Liver (tissue), 9 donors: ENCODE measurements around the gene TLK2. TPM values are rescaled to one million over a fixed set of nuclear protein-coding genes. Genes with fewer than 3 reads are reported as not detected.

Experiments used
- DNase-seq: peaks from one replicate; pipeline ENCODE4 v3.0.0-alpha.2; 2017; ENCODE audit warnings: low spot score
- H3K27ac ChIP-seq, 2 donors: one replicate each; pipeline ENCODE4 v1.7.0; 2013; ENCODE audit warnings: inconsistent platforms in 2 of 2, low read length in 2 of 2, control low read depth in 1 of 2, low read depth in 1 of 2, mild to moderate bottlenecking in 1 of 2
- H3K27me3 ChIP-seq, 4 donors: one replicate each; pipeline versions ENCODE4 v1.6.1 to v1.7.0; 2013; ENCODE audit warnings: low read length in 3 of 4, inconsistent platforms in 1 of 4, mild to moderate bottlenecking in 1 of 4, moderate library complexity in 1 of 4; ENCODE audit not compliant: control insufficient read depth in 4 of 4, insufficient read depth in 4 of 4
- H3K36me3 ChIP-seq, 4 donors: one replicate each; pipeline versions ENCODE4 v1.6.1 to v1.7.0; 2013; ENCODE audit warnings: low read length in 3 of 4, mild to moderate bottlenecking in 3 of 4, low read depth in 1 of 4, moderate library complexity in 1 of 4; ENCODE audit not compliant: control insufficient read depth in 4 of 4, insufficient read depth in 3 of 4
- H3K4me1 ChIP-seq, 4 donors: one replicate each; pipeline versions ENCODE4 v1.6.1 to v1.7.0; 2013; ENCODE audit warnings: low read length in 3 of 4, mild to moderate bottlenecking in 3 of 4, moderate library complexity in 1 of 4; ENCODE audit not compliant: control insufficient read depth in 4 of 4, insufficient read depth in 4 of 4
- H3K4me3 ChIP-seq, 3 donors: one replicate each; pipeline versions ENCODE4 v1.6.1 to v1.7.0; 2013; ENCODE audit warnings: low read length in 3 of 3, control low read depth in 1 of 3, low read depth in 1 of 3, mild to moderate bottlenecking in 1 of 3
- H3K9ac ChIP-seq, 2 donors: one replicate each; pipeline ENCODE4 v1.7.0; 2013; ENCODE audit warnings: low read length in 2 of 2, mild to moderate bottlenecking in 2 of 2, moderate library complexity in 2 of 2, control low read depth in 1 of 2, low read depth in 1 of 2
- H3K9me3 ChIP-seq, 4 donors: one replicate each; pipeline versions ENCODE4 v1.6.1 to v1.7.0; 2013; ENCODE audit warnings: low read length in 3 of 4; ENCODE audit not compliant: control insufficient read depth in 4 of 4
- ATF3 ChIP-seq: IDR thresholded peaks from 2 replicates; pipeline ENCODE4 v1.6.1; 2016; ENCODE audit warnings: antibody characterized with exemption
- CTCF ChIP-seq: fragments of 150-350 bp; IDR thresholded peaks from 2 replicates; pipeline ENCODE4 v1.5.1; 2017; ENCODE audit warnings: improper control_type of control experiment, low read depth, low read length; ENCODE audit not compliant: missing input control
- EGR1 ChIP-seq, 2 donors: IDR thresholded peaks; 2 replicates each; pipeline ENCODE4 v1.6.1; 2016 to 2018; ENCODE audit warnings: antibody characterized with exemption in 2 of 2, low read depth in 2 of 2
- FOXA1 ChIP-seq: IDR thresholded peaks from 2 replicates; pipeline ENCODE4 v1.6.1; 2016; ENCODE audit warnings: antibody characterized with exemption
- FOXA2 ChIP-seq: IDR thresholded peaks from 2 replicates; pipeline ENCODE4 v1.6.1; 2016; ENCODE audit warnings: antibody characterized with exemption
- GABPA ChIP-seq, 2 donors: IDR thresholded peaks in 1 of 2; conservative IDR thresholded peaks in 1 of 2; 2 replicates each; pipeline ENCODE4 v1.6.1; 2016; ENCODE audit warnings: antibody characterized with exemption in 2 of 2, mild to moderate bottlenecking in 1 of 2, moderate library complexity in 1 of 2
- HNF4A ChIP-seq, 2 donors: conservative IDR thresholded peaks; 2 replicates each; pipeline ENCODE4 v1.6.1; 2016; ENCODE audit warnings: antibody characterized with exemption in 2 of 2, mild to moderate bottlenecking in 2 of 2
- JUND ChIP-seq, 2 donors: IDR thresholded peaks; 2 replicates each; pipeline ENCODE4 v1.6.1; 2016; ENCODE audit warnings: antibody characterized with exemption in 2 of 2
- NR2F2 ChIP-seq: IDR thresholded peaks from 2 replicates; pipeline ENCODE4 v1.6.1; 2016; ENCODE audit warnings: antibody characterized with exemption
- RAD21 ChIP-seq, 2 donors: IDR thresholded peaks; 2 replicates each; pipeline ENCODE4 v1.6.1; 2016; ENCODE audit warnings: antibody characterized with exemption in 2 of 2, mild to moderate bottlenecking in 2 of 2
- TAF1 ChIP-seq: conservative IDR thresholded peaks from 2 replicates; pipeline ENCODE4 v1.6.1; 2016; ENCODE audit warnings: antibody characterized with exemption, mild to moderate bottlenecking
- WGBS: extraction: QIAGEN DNeasy Blood & Tissue Kit; methylation state at CpG from one replicate; pipeline ENCODE4 v1.1.7; 2013; 5-methylcytosine and 5-hydroxymethylcytosine counted together
- polyA plus RNA-seq, 2 donors: library from polyadenylated mRNA; stranded (reverse) in 1 of 2; unstranded in 1 of 2; fragments of 200-250 nt in 1 of 2; fragments of >200 nt in 1 of 2; fragmentation: Nextera tagmentation in 1 of 2; extraction: Ambion mirVana in 1 of 2; gene quantifications; one replicate each; pipeline versions ENCODE4 v1.2.1 to v1.2.3, GENCODE V29; 2013 to 2015
- total RNA-seq, 2 donors: library from RNA; depleted of rRNA; stranded (reverse); fragments of >200 nt; gene quantifications; one replicate each; pipeline ENCODE4 v1.2.3, GENCODE V29; 2014
- TF ChIP-seq, protein P1 (sequence below): IDR thresholded peaks from 2 replicates; pipeline ENCODE4 v1.6.1; 2016; ENCODE audit warnings: antibody characterized with exemption
- TF ChIP-seq, protein P2 (sequence below): IDR thresholded peaks from 2 replicates; pipeline ENCODE4 v1.6.1; 2016; ENCODE audit warnings: antibody characterized with exemption, mild to moderate bottlenecking
- TF ChIP-seq, protein P3 (sequence below): IDR thresholded peaks from 2 replicates; pipeline ENCODE4 v1.6.1; 2016; ENCODE audit warnings: antibody characterized with exemption
- donor health status: healthy.
- donor health status: healthy.
- donor health status: healthy.
- donor health status: healthy.
- donor health status: healthy.

Gene TLK2
- total and polyA plus RNA-seq, 4 donors: 4.2 to 25.8 (median 14.8) TPM

GRCh38 chr17:62627219-62627903 lies 148.7 kb downstream of the TLK2 start, which contains the start of gene MRC2 (continued):
- TF ChIP-seq, protein P1, sequence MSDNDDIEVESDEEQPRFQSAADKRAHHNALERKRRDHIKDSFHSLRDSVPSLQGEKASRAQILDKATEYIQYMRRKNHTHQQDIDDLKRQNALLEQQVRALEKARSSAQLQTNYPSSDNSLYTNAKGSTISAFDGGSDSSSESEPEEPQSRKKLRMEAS: no peak
- no peak for TF ChIP-seq NR2F2
- no peak for TF ChIP-seq CTCF
- no peak for TF ChIP-seq FOXA1
- no peak for TF ChIP-seq JUND (IDR thresholded peaks at IDR 0.05)

- no peak for DNase-seq
- Histone ChIP-seq H3K27ac (peak overlapping the region; percentile 63 to 69), H3K36me3 (no peaks in the 10 kb centered on the region), H3K4me1 (peaks cover 6 to 21% (median 9%) of the 10 kb centered on the region in 4 donors), H3K4me3 (peak overlapping the region in 2 of 3 donors; percentile 27 to 47), H3K9me3 (no peaks in the 10 kb centered on the region), H3K9ac (no peak overlapping the region), H3K27me3 (peaks cover 0 to 4% (median 0%) of the 10 kb centered on the region in 4 donors)
- WGBS: 3% methylated on average over 61 of the region's 61 CpGs
- TF ChIP-seq TAF1: no peak
- TF ChIP-seq, protein P2, sequence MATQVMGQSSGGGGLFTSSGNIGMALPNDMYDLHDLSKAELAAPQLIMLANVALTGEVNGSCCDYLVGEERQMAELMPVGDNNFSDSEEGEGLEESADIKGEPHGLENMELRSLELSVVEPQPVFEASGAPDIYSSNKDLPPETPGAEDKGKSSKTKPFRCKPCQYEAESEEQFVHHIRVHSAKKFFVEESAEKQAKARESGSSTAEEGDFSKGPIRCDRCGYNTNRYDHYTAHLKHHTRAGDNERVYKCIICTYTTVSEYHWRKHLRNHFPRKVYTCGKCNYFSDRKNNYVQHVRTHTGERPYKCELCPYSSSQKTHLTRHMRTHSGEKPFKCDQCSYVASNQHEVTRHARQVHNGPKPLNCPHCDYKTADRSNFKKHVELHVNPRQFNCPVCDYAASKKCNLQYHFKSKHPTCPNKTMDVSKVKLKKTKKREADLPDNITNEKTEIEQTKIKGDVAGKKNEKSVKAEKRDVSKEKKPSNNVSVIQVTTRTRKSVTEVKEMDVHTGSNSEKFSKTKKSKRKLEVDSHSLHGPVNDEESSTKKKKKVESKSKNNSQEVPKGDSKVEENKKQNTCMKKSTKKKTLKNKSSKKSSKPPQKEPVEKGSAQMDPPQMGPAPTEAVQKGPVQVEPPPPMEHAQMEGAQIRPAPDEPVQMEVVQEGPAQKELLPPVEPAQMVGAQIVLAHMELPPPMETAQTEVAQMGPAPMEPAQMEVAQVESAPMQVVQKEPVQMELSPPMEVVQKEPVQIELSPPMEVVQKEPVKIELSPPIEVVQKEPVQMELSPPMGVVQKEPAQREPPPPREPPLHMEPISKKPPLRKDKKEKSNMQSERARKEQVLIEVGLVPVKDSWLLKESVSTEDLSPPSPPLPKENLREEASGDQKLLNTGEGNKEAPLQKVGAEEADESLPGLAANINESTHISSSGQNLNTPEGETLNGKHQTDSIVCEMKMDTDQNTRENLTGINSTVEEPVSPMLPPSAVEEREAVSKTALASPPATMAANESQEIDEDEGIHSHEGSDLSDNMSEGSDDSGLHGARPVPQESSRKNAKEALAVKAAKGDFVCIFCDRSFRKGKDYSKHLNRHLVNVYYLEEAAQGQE: no peak
- no peak for TF ChIP-seq JUND (IDR thresholded peaks at IDR 0.05)
- TF ChIP-seq, protein P1: no peak
- TF ChIP-seq, protein P3, sequence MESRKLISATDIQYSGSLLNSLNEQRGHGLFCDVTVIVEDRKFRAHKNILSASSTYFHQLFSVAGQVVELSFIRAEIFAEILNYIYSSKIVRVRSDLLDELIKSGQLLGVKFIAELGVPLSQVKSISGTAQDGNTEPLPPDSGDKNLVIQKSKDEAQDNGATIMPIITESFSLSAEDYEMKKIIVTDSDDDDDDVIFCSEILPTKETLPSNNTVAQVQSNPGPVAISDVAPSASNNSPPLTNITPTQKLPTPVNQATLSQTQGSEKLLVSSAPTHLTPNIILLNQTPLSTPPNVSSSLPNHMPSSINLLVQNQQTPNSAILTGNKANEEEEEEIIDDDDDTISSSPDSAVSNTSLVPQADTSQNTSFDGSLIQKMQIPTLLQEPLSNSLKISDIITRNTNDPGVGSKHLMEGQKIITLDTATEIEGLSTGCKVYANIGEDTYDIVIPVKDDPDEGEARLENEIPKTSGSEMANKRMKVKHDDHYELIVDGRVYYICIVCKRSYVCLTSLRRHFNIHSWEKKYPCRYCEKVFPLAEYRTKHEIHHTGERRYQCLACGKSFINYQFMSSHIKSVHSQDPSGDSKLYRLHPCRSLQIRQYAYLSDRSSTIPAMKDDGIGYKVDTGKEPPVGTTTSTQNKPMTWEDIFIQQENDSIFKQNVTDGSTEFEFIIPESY: no peak
- no peak for TF ChIP-seq NR2F2
- TF ChIP-seq ATF3: no peak
- TF ChIP-seq FOXA2: no peak
- TF ChIP-seq EGR1 (IDR thresholded peaks at IDR 0.05; ENCODE audit: low read depth in 2 of 2): no peak
- TF ChIP-seq GABPA (IDR thresholded peaks at IDR 0.05 in 1 of 2, conservative IDR thresholded peaks at IDR 0.05 in 1 of 2): no peak
- no peak for TF ChIP-seq CTCF
- TF ChIP-seq HNF4A (conservative IDR thresholded peaks at IDR 0.05): no peak
- TF ChIP-seq RAD21 (IDR thresholded peaks at IDR 0.05): no peak
Observed at GRCh38 chr17:62627904-62628633, 149.4 kb downstream of the TLK2 start.
